DND-41 (cell line): ENCODE measurements around the gene EPHB2.
"Not testable (repeated sequence)": the region's sequence is repeated elsewhere in the genome, so short reads cannot be mapped to it uniquely, and the experiment has no call there.

Source experiments
- ATAC-seq: fragments of 200-7000 bp; cut with Tn5 transposase; 3 replicates; pipeline ENCODE4 v1.9.1; 2021; ENCODE audit warnings: low read depth; ENCODE audit not compliant: insufficient read depth
- DNase-seq: peaks from one replicate; pipeline ENCODE4 v3.0.0-alpha.2; 2020
- H2AFZ ChIP-seq: 2 replicates; pipeline ENCODE4 v1.6.0; 2012; ENCODE audit warnings: low read depth, low read length
- H3K27ac ChIP-seq: 2 replicates; pipeline ENCODE4 v1.5.1; 2012; ENCODE audit warnings: low read length, inconsistent platforms
- H3K27me3 ChIP-seq: fragments of 200-600 bp; sonication (generic); 2 replicates; pipeline ENCODE4 v1.6.0; 2012; ENCODE audit warnings: low read length, mild to moderate bottlenecking, inconsistent platforms; ENCODE audit not compliant: insufficient read depth, poor library complexity
- H3K36me3 ChIP-seq: 2 replicates; pipeline ENCODE4 v1.5.1; 2012; ENCODE audit warnings: low read length, inconsistent platforms; ENCODE audit not compliant: insufficient read depth
- H3K4me1 ChIP-seq: 2 replicates; pipeline ENCODE4 v1.5.1; 2012; ENCODE audit warnings: mild to moderate bottlenecking, low read length; ENCODE audit not compliant: insufficient read depth
- H3K4me2 ChIP-seq: 2 replicates; pipeline ENCODE4 v1.6.0; 2012; ENCODE audit warnings: mild to moderate bottlenecking, moderate library complexity, low read length, inconsistent platforms; ENCODE audit not compliant: insufficient read depth
- H3K4me3 ChIP-seq, 2 experiments: fragments of 200-600 bp in 1 of 2; shearing (Covaris generic) in 1 of 2; 2 replicates each; pipeline ENCODE4 v1.5.1; 2012 to 2016; ENCODE audit warnings: inconsistent platforms in 2 of 2, low read length in 2 of 2, mild to moderate bottlenecking in 2 of 2, low read depth in 1 of 2, moderate library complexity in 1 of 2
- H3K79me2 ChIP-seq: 2 replicates; pipeline ENCODE4 v1.6.0; 2012; ENCODE audit warnings: low read length, inconsistent platforms; ENCODE audit not compliant: insufficient read depth
- H3K9ac ChIP-seq: 2 replicates; pipeline ENCODE4 v1.6.0; 2012; ENCODE audit warnings: low read depth, mild to moderate bottlenecking, inconsistent platforms, low read length, moderate library complexity
- H3K9me3 ChIP-seq: 2 replicates; pipeline ENCODE4 v1.5.1; 2012; ENCODE audit warnings: low read length, moderate library complexity, mild to moderate bottlenecking, inconsistent platforms; ENCODE audit not compliant: insufficient read depth, severe bottlenecking
- H4K20me1 ChIP-seq: 2 replicates; pipeline ENCODE4 v1.6.0; 2012; ENCODE audit warnings: low read length; ENCODE audit not compliant: insufficient read depth
- CTCF ChIP-seq: IDR thresholded peaks from 2 replicates; pipeline ENCODE4 v1.5.1; 2012; ENCODE audit warnings: borderline replicate concordance, low read length, moderate library complexity, mild to moderate bottlenecking; ENCODE audit not compliant: poor library complexity, severe bottlenecking; ENCODE audit errors: extremely low read depth
- EZH2 ChIP-seq: IDR thresholded peaks from 3 replicates; pipeline ENCODE4 v1.6.1; 2012; ENCODE audit warnings: borderline replicate concordance, low read depth, mild to moderate bottlenecking, moderate library complexity, low read length, inconsistent platforms; ENCODE audit not compliant: severe bottlenecking

EPHB2 gene

GRCh38 chr1:22665752-22666151 lies 44.9 kb upstream of the EPHB2 start:
- no peak overlapping the region for H3K9ac ChIP-seq
- no peak overlapping the region for H3K27ac ChIP-seq
- no peaks in the 10 kb centered on the region for H3K4me1 ChIP-seq
- ATAC-seq (no peak), DNase-seq (no peak)
- no peak for TF ChIP-seq EZH2
- peak; percentile 44 for TF ChIP-seq CTCF
- no peaks in the 10 kb centered on the region for H3K79me2 ChIP-seq
- H4K20me1 ChIP-seq: peaks cover 4% of the 10 kb centered on the region; the same call in 1 of the 2 replicates
- H3K4me3 ChIP-seq: no peak overlapping the region
- H2AFZ ChIP-seq: no peak overlapping the region
- H3K27me3 ChIP-seq: peaks cover 3% of the 10 kb centered on the region
- H3K36me3 ChIP-seq: no peaks in the 10 kb centered on the region
- H3K9me3 ChIP-seq: no peaks in the 10 kb centered on the region
- H3K4me2 ChIP-seq: no peak overlapping the region

GRCh38 chr1:22666412-22666811 lies 44.2 kb upstream of the EPHB2 start:
- Histone ChIP-seq H3K9ac (no peak overlapping the region), H4K20me1 (peaks cover 4% of the 10 kb centered on the region; the same call in 1 of the 2 replicates), H3K4me3 (no peak overlapping the region), H3K27me3 (peaks cover 3% of the 10 kb centered on the region), H2AFZ (no peak overlapping the region), H3K4me1 (no peaks in the 10 kb centered on the region), H3K27ac (no peak overlapping the region), H3K36me3 (no peaks in the 10 kb centered on the region), H3K79me2 (no peaks in the 10 kb centered on the region), H3K4me2 (no peak overlapping the region), H3K9me3 (no peaks in the 10 kb centered on the region)
- TF ChIP-seq CTCF (no peak), EZH2 (no peak)
- ATAC-seq (no peak), DNase-seq (no peak)

- H3K9me3 ChIP-seq, H2AFZ ChIP-seq, ATAC-seq, H3K27ac ChIP-seq, H3K9ac ChIP-seq, H3K4me2 ChIP-seq, H4K20me1 ChIP-seq, H3K27me3 ChIP-seq, H3K4me3 ChIP-seq, H3K4me1 ChIP-seq, H3K79me2 ChIP-seq, DNase-seq, H3K36me3 ChIP-seq: not testable (repeated sequence)
Observed at GRCh38 chr1:22668840-22669239, 41.8 kb upstream of the EPHB2 start.

GRCh38 chr1:22670352-22670975 lies 40.2 kb upstream of the EPHB2 start:
- peaks cover 4% of the 10 kb centered on the region; the same call in 1 of the 2 replicates for H4K20me1 ChIP-seq
- TF ChIP-seq CTCF (no peak), EZH2 (no peak)
- H3K4me2 ChIP-seq: no peak overlapping the region
- no peaks in the 10 kb centered on the region for H3K4me1 ChIP-seq
- H3K79me2 ChIP-seq: no peaks in the 10 kb centered on the region
- no peaks in the 10 kb centered on the region for H3K36me3 ChIP-seq
- no peak for ATAC-seq
- peaks cover 16% of the 10 kb centered on the region for H3K27me3 ChIP-seq
- H3K27ac ChIP-seq: no peak overlapping the region
- H2AFZ ChIP-seq: no peak overlapping the region
- no peaks in the 10 kb centered on the region for H3K9me3 ChIP-seq
- H3K9ac ChIP-seq: no peak overlapping the region
- no peak for DNase-seq
- H3K4me3 ChIP-seq: no peak overlapping the region
